Measurements from ENCODE around the gene UIMC1.

DNA sequence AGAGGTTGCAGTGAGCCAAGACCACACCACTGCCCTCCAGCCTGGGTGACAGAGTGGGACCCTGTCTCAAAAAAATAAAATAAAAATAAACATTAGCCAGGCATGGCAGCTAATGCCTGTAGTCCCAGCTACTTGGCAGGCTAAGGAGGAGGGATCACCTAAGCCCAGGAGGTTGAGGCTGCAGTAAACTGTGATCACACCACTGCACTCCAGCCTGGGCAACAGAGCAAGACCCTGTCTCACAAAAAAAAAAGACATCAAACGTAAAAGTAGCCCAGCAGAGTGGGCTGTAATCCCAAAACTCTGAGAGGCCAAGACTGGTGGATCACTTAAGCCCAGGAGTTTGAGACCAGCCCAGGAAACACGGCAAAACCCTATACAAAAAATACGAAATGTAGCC, 19.0 kb downstream of the UIMC1 start:
- TF ChIP-seq, protein P1, sequence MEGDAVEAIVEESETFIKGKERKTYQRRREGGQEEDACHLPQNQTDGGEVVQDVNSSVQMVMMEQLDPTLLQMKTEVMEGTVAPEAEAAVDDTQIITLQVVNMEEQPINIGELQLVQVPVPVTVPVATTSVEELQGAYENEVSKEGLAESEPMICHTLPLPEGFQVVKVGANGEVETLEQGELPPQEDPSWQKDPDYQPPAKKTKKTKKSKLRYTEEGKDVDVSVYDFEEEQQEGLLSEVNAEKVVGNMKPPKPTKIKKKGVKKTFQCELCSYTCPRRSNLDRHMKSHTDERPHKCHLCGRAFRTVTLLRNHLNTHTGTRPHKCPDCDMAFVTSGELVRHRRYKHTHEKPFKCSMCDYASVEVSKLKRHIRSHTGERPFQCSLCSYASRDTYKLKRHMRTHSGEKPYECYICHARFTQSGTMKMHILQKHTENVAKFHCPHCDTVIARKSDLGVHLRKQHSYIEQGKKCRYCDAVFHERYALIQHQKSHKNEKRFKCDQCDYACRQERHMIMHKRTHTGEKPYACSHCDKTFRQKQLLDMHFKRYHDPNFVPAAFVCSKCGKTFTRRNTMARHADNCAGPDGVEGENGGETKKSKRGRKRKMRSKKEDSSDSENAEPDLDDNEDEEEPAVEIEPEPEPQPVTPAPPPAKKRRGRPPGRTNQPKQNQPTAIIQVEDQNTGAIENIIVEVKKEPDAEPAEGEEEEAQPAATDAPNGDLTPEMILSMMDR (IDR thresholded peaks at IDR 0.05), result no peak
- TF ChIP-seq EP300 (IDR thresholded peaks at IDR 0.05), result no peak
- no peak for TF ChIP-seq POLR2A (IDR thresholded peaks at IDR 0.05)

Measured in tibial nerve (tissue), 4 donors.